Endothelial cell of hepatic sinusoid (primary cell): ENCODE measurements around the gene SOCS1.
"Not testable (repeated sequence)": the region's sequence is repeated elsewhere in the genome, so short reads cannot be mapped to it uniquely, and the experiment has no call there.

ENCODE experiments used
- in situ Hi-C: cut with HindIII; loops from 2 replicates; pipeline ENCODE4 v1.10.0; 2017; ENCODE audit warnings: low sequenced_read_pairs

Gene SOCS1

DNA sequence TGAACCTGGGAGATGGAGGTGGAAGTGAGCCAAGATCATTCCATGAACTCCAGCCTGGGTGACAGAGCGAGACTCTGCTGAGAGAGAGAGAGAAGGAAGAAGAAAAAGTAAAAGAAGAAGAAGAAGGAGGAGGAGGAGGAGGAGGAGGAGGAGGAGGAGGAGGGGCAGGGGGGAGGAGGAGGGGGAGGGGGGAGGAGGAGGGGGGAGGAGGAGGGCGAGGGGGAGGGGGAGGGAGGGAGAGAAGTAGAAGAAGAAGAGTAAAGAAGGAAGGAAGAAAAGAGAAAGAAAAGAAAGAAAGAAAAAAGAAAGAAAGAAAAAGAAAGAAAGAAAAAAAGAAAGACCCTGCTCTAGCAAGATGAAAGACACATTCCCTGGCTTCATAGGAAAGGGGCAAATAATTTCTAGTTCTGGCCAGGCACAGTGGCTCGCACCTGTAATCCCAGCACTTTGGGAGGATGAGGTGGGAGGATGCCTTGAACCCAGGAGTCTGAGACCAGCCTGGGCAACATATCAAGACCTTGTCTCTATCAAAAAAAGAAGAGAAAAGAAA lies 23.6 kb downstream of the SOCS1 start:
- in situ Hi-C loops: loop anchor here (10.0 kb wide), 1 partner anchor 148 kb away; no protein-coding TSS in a partner anchor

DNA sequence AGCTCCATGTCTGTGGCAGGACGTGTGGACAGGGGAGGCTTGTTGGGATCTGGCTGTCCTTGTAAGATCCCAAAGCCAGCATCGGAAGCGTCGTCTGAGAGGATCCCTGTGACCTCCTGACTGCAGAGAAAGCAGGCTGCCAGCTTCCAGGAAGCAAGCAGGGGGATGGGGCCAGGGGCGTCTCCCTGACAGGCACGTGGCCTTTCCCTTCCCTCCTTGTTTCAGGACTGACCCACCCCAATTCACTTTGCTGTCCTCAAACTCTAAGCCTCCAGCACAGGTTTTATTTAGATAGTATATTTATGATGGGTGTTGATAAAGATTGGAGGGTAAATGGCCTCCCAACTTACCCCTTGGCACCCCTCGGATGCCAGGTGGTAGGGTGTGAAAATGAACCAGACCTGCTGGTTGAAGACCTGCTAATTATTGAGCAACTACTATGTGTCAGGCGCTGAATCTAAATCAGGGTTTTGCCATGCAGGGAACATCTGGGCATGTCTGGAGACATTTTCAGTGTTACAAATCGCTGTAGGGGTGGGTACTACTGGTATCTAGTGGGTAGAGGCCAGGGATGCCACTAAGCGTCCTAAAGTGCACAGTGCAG lies 24.5 kb downstream of the SOCS1 start:
- in situ Hi-C loops: loop anchor here (10.0 kb wide), 1 partner anchor 147 kb away; no protein-coding TSS in a partner anchor

DNA sequence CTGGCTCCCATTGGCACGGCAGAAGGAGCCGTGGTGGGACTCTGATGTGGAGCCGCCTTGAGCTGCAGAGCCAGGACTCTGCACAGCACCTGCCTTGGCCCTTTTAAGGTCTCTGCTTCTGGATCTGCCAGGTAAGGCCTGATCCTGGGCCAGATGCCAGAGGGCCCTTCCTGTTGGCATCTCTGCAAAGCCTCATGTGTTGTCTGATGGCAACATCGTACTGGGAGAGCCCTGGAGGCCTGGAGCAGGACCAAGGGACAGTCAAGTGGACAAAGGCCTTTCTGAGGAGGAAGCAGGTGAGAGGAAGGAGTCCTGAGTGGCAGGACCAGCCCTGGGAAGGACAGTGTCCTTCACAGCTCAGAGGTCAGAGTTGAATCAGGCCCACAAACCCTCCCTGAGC lies 26.1 kb downstream of the SOCS1 start:
- in situ Hi-C loops: loop anchor here (10.0 kb wide), 1 partner anchor 145 kb away; no protein-coding TSS in a partner anchor

DNA sequence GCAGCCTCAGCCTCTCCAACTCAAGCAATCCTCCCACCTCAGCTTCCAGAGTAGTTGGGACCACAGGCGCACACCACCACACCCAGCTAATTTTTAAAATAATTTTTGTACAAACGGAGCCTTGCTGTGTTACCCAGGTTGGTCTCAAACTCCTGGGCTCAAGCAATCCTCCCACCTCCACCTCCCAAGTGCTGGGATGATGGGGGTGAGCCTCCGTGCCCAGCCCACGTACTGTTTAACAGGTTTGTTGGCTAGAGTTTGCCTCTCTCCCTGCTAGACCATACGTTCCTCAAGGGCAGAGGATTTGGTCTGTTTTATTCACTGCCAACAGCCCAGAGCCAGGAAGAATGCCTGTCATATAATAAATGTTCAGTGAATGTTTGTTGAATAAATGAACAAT lies 26.6 kb downstream of the SOCS1 start:
- in situ Hi-C loops: no loop called here

DNA sequence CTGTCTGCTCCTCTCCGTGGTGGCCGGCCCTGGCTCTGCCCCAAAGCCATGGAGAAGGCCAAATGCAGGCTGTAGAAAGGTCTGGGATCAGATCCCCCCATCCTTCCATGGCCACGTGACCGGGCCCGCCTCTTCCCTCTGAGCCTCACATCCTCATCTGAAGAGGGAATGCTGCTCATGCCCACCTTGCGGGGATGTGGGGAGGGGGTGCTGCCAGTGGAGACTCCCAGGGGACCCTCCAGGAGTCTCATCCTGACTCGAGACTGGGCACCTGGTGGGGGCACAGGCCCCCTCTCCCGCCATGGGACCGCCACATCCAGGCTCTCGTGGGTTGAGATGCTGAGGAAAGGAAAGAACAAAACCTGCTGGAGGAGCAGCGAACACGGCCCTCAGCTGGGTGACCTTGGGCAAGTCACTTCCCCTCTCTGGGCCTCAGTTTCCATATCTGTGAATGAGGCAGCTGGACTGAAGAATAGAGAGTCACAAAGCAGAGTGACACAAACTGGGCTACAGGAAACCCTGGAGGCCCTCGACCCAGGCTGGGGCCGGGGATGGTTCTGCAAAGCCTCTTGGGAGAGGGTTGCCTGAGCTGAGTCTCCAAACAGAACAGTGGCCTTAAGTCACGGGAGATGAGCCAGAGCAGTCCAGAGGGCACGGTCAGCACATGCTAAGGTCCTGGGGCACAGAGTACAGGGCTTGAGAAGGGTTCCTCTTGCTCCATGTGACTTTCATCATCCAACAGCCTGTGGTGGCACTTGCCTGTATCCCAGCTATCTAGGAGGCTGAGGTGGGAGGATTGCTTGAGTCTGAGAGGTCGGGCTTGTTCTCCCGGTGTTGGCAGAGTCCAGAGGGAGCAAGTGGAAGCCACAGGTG lies 30.1 kb downstream of the SOCS1 start:
- in situ Hi-C loops: no loop called here

DNA sequence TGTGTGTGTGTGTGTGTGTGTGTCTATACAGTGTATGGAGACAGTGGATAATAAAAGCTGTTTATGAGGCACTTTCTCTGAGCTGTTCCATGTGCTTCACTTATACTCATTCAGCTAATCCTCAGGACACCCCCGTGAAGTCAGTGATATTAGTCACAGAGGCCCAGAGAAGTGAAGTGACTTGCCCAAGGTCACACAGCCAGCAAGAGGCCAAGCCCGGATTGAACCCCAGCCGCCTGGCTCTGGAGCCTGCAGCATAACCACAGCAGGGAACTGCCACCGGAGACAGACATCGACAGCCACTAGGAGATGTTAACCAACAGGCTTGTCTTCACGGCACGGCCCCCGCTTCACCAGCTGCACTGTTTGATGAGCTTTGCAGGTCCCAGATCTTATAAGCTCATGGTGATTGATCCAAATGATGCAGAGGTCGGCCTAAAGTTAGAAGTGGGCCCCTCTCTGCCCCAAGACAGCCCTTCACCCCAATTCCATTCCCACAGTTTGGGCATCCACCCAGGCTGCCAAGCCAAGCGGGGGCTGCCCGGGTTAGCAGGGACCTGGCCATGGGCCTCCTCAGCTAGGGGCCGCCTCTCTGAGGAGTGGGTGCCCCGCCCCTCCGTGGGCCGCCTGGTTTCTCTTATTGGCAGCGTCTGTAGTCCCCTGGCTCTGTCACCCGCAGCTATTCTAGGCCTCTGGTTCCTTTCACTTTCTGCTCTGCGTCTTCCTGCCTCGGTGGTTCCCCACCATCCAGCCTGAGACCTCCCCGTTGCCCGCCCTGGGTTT lies 30.9 kb downstream of the SOCS1 start:
- in situ Hi-C loops: no loop called here

DNA sequence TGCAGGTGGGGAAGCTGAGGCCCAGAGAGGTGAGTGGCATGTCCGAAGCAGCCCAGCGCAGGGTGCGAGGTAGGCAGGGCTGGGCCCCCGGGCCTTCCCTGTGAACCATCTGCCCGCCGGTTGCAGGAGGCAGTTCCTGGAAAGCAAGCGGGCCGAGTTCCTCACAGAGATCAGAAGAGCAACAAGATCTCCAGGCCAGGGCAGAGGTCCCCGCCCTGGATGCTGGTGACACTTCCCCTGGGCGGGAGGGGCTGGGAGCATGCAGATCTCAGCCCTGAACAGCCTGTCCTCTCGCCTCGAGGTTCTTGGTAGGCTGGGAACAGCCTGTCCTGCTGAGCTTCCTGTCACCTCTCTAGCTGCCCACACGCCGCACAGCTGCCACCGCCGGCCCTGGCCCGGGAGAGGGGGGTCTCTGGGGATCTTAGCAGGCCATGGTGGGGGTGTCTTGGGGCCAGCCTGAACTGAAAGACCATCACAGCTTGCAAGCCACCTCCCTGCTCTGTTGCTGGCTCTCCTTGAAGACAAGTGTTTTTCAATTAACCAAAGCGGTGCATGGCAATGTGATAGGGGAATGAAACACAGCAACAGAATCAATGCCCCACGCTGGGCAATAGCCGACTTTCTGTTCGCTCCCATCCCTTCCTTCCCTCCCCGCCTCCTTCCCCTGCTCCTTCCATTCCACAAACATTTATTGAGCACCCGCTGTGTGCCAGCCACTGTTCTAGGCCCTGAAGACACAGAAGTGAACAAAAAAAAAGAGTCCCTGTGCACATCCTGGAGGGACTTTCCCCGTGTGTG lies 31.7 kb downstream of the SOCS1 start:
- in situ Hi-C loops: no loop called here

DNA sequence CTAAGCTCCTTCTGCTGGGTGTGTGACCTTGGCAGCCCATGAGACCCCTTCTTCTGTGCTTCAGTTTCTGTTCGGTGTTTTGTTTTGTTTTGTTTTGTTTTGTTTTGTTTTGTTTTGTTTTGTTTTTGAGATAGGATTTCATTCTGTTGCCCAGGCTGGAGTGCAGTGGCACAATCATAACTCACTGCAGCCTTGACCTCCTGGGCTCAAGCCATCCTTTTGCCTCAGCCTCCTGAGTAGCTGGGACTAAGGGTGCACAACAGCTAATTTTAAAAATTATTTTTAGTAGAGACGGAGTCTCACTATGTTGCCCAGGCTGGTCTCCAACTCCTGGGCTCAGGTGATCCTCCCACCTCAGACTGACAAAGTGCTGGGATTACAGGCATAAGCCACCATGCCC lies 35.5 kb downstream of the SOCS1 start:
- in situ Hi-C loops: not testable (repeated sequence)

DNA sequence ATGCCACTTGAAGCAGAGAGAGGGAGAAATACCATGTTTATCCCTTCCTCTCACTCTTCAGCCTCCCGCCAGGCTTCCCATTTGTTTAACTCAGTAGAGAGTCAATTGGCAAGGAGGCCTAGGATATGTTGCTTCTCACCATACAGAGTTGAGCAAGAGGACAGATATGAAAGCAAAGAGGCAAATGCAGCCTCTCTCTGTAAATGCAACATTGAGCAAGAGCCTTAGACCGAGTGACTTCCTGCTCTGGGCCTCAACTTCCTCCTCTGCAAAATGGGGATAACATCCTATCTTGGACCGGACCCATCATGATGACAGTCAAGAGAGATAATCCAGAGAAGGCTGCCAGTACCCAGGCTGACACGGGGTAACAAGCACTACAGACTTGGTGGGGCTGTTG lies 36.8 kb downstream of the SOCS1 start:
- in situ Hi-C loops: no loop called here

DNA sequence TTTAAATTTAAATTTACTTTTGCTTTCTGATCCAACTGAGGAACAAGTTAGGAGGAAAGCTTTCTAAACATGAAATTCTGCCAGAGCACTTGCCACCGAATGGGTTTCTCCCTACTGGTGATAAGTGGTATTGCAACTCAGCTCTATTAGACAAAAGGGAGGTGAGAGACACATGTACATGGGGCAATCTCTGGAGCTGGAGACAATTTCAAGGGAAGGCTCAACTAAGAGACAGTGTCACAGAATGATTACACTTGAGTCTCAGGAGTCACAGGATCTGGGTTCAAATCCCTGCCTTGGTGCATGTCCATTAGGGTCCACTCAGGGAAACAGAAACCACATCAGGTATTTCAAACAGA lies 37.4 kb downstream of the SOCS1 start:
- in situ Hi-C loops: no loop called here

DNA sequence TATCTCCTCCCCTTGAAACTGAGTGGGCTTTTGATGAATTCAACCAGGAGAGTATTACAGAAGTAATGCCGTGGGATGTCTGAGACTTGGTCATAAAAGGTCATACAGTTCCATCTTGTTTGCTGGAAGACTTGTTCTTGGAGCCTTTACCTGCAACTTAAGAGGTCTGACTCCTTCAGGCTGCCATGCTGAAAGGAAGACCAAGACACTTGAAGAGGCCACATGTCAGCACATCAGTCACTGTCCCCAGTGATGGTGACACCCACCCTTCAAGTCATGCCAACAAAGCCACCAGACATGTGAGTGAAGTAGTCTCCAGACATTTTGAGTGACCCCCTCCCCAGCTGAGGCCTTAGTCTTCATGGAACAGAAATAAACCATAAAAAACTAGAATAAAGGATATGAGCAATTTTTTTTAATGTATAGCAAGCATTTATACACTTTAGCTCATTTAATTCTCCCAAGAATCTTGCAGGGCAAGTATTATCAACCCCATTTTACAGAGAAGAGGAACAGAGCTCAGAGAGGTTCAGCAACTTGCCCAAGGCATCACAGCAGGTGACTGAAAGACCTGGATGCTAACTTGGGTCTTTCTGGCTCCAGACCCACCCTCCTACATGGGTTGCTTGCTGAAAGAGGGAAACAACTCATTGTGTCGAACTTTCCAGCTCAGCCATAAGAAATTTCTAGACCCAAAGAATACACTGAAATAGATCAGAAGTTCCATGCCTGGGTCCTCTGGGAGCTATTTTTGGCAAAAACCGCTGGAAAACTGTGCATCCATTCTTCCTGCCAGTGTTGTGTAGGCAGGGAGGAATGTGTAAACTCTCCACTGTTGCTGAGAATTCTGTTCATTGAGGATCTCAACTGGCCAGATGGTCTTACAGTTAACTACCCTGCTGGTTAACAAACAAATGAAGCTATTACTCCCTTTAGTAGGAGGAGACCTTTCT lies 38.1 kb downstream of the SOCS1 start:
- in situ Hi-C loops: no loop called here

DNA sequence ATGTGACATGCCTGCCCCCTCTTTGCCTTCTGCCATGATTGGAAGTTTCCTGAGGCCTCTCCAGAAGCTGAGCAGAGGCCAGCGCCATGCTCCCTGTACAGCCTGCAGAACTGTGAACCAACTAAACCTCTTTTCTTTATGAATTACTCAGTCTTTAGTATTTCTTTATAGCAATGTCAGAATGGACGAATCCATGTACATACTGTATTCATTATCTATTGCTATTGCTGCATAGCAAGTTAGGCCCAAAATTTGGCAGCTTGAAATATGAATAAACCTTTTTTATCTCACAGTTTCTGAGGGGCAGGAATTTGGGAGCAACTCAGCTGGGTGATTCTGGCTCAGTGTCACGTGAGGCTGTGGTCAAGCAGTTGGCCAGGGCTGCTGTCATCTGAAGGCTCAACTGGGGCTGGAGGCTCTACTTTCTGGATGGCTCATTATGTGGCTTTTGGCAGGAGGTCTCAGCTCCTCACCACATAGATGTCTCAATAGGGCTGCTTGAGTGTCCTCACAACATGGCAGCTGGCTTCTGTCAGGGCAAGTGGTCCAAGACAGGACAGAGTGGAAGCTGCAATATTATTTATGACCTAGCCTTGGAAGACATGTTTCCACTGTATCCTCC lies 40.0 kb downstream of the SOCS1 start:
- in situ Hi-C loops: no loop called here

DNA sequence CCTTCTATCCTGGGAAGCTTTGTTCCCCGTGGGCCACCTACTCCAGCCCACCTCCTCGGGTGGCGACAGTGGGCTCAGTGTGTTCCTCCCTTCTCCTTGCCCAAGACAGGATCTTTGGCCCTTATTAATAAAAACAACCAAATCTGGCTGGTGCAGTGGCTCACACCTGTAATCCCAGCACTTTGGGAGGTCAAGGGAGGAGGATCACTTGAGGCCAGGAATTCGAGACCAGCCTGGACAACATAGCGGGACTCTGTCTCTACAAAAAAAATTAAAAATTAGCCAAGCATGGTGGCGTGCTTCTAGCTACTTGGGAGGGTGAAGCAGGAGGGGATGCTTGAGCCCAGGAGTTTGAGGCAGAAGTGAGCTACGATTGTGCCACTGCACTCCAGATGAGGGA lies 42.2 kb downstream of the SOCS1 start:
- in situ Hi-C loops: loop anchor here (5.0 kb wide), 1 partner anchor 71 kb away; no protein-coding TSS in a partner anchor

DNA sequence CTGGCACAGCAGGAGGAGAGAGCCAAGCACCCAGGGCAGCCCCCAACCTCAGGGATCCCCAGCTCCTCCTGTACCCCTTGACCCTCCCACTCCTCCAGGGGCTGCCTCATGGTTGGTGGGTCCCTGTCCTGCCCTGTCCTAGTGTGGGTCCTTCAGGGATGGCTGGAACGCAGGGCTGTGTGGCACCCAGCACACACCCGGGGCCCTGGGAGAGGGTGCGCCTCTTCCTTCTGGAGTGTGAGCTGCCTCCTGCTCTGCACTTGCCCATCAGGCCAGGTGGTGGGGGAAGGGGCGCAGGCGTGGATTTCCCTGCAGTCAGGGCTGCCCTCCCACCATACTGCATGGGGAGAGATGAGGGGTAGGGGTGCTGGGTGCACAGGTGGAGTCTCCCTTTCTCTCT lies 42.6 kb downstream of the SOCS1 start:
- in situ Hi-C loops: loop anchor here (5.0 kb wide), 1 partner anchor 71 kb away; no protein-coding TSS in a partner anchor

DNA sequence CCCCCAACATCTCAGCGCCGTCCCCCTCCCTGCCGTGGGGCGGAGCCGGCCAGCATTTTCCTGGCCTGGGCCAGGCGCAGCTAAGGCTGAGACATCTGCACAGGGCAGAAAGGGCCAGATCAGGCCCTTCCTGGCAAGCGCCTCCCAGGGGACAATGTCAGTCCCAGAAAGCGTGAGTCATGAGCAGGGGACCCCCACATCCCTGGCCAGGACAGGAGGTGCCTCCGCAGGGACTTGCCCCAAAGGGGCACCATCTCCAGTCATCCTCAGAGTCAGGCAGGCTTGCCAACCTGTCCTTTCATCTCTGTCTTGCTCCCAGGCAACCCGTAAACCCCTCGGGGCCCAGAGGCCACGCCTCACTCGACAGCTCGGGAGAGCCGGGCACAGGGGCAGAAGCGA lies 43.2 kb downstream of the SOCS1 start:
- in situ Hi-C loops: loop anchor here (5.0 kb wide), 1 partner anchor 70 kb away; no protein-coding TSS in a partner anchor

DNA sequence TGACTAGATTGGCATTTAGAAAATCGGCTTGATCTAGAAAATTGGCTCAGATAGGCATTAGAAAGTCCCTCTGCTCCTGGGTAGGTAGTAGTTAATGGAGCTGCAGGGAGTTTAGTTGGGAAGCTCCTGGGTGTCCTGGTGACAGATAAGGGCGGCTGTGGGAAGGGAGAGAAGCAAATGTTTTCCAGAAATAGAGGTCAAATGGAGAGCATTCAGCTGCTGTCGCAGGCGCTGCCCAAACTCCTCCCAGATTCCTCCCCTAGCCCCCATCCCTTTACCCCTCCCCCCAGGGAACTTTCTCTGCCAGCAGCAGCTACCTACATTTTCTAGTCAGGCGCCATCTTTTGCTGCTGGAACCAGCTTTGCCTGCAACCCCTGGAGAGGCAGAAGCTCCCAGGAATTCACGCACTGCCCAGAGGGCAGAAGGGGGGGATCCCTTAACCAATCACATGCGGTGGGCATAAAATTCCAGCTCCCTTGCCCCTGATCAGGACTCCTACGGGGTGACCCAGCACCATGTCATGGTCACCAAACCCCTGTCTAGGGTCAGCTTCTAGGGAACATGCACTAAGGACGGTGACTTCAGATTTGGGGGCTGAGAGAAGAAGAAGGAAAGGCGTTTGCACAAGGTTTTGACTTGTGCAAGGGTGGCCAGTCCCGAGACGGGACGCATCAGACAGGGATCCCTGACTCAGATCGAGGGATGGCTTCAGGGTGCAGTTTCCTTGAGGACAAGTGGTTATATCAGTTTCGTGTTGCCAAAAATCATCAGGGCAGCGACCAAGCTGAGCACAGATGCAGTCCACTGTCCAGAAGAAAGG lies 43.8 kb downstream of the SOCS1 start:
- in situ Hi-C loops: loop anchor here (5.0 kb wide), 1 partner anchor 70 kb away; no protein-coding TSS in a partner anchor

DNA sequence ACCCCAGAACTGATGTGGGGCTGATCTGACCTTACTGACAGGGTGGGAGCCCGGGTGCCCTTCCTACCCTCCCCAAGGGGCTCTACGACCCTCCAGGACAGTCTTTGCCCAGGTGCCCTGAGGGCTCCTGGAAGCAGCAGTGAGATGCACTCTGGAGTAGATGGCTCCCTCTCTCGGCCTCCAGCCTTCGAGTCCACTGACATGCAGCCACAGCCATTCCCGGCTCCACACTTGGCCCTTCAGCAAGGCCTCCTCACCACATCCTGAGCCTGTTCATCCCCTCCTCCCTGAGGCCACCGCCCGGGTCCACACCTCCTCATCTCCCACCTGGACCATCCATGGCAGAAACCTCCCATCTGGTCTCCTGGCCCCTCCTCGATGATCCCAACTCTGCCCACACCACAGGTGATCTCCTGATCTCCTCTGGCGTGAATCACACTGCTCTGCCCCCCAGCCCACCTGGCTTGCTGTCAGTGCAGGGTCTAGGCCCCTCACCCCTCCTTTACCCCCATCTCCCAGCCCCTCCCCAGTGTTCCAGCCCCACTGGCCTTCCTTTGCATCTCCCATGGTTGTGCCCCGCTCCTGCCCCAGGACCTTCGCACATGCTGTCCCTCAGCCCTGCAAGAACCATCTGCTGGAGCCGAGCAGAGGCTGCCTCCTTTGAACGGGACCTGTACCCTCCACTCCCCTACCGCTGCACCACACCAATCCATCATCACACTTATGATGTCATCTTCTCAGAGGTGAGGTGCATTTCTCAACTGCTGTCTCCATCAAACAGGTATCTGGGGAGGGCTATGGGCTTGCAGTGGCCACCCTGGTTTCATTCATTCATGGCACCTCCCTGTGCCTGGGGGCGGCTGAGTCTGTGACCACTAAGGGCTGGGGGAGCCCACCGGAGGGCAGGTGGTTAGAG lies 44.7 kb downstream of the SOCS1 start:
- in situ Hi-C loops: loop anchor here (5.0 kb wide), 1 partner anchor 69 kb away; no protein-coding TSS in a partner anchor
